Activated CD8-positive, alpha-beta T cell treated with anti-CD3 and anti-CD28 coated beads for 36 hours (primary cell): ENCODE results near the gene IQSEC3. TPM values are rescaled to one million over a fixed set of nuclear protein-coding genes. Genes with fewer than 3 reads are reported as not detected.

Source experiments
- ATAC-seq: fragments of 200-7000 bp; cut with Tn5 transposase; one replicate; pipeline ENCODE4 v1.10.0; 2021; ENCODE audit warnings: mild to moderate bottlenecking, moderate library complexity
- CTCF ChIA-PET: fragments of 350-600 bp; sonication (Branson Sonifier 250); formaldehyde crosslinking; loops from one replicate; lab custom pipeline; 2021; ENCODE audit warnings: antibody characterized with exemption; lab: Charles Lee
- POLR2A ChIA-PET: fragments of 350-600 bp; sonication (Branson Sonifier 250); formaldehyde crosslinking; loops from one replicate; lab custom pipeline; 2021; ENCODE audit warnings: antibody characterized with exemption; lab: Charles Lee
- DNase-seq: peaks from one replicate; pipeline ENCODE4 v3.0.0-alpha.2; 2020
- H3K27ac Mint-ChIP-seq: one replicate; pipeline ENCODE4 v1.8.0; 2021; ENCODE audit warnings: mild to moderate bottlenecking, mixed read lengths
- H3K27me3 Mint-ChIP-seq: one replicate; pipeline ENCODE4 v1.8.0; 2021; ENCODE audit warnings: mixed read lengths
- H3K36me3 Mint-ChIP-seq: one replicate; pipeline ENCODE4 v1.8.0; 2021; ENCODE audit warnings: low read depth, mixed read lengths
- H3K4me1 Mint-ChIP-seq: one replicate; pipeline ENCODE4 v1.8.0; 2021; ENCODE audit warnings: low read depth, mixed read lengths
- H3K4me3 Mint-ChIP-seq: one replicate; pipeline ENCODE4 v1.8.0; 2021; ENCODE audit warnings: mild to moderate bottlenecking, moderate library complexity, mixed read lengths
- H3K9me3 Mint-ChIP-seq: one replicate; pipeline ENCODE4 v1.8.0; 2021; ENCODE audit warnings: mixed read lengths
- intact Hi-C: fragments of 100-400 bp; cut with micrococcal nuclease; formaldehyde crosslinking; loops from one replicate; pipeline ENCODE4 v1.10.0; 2022
- total RNA-seq, 2 experiments: library from RNA; stranded (reverse); gene quantifications; one replicate each; pipeline ENCODE4 v1.2.3, GENCODE V29; 2021
- TF ChIP-seq, protein P1 (sequence below): fragments of 200-600 bp; IDR thresholded peaks from one replicate; pipeline ENCODE4 v1.8.0; 2022; ENCODE audit warnings: antibody characterized with exemption, mild to moderate bottlenecking

IQSEC3 gene
- total RNA-seq, 2 experiments from 2014 or later, result 2.5 to 2.7 TPM

- POLR2A ChIA-PET, result no interaction called here
- intact Hi-C loops, result no loop called here
- TF ChIP-seq, protein P1, sequence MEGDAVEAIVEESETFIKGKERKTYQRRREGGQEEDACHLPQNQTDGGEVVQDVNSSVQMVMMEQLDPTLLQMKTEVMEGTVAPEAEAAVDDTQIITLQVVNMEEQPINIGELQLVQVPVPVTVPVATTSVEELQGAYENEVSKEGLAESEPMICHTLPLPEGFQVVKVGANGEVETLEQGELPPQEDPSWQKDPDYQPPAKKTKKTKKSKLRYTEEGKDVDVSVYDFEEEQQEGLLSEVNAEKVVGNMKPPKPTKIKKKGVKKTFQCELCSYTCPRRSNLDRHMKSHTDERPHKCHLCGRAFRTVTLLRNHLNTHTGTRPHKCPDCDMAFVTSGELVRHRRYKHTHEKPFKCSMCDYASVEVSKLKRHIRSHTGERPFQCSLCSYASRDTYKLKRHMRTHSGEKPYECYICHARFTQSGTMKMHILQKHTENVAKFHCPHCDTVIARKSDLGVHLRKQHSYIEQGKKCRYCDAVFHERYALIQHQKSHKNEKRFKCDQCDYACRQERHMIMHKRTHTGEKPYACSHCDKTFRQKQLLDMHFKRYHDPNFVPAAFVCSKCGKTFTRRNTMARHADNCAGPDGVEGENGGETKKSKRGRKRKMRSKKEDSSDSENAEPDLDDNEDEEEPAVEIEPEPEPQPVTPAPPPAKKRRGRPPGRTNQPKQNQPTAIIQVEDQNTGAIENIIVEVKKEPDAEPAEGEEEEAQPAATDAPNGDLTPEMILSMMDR, result no peak
- H3K36me3 Mint-ChIP-seq, result no peaks in the 10 kb centered on the region
- H3K4me1 Mint-ChIP-seq, result no peaks in the 10 kb centered on the region
- DNase-seq, result no peak
- H3K4me3 Mint-ChIP-seq, result no peak overlapping the region
- peaks cover 5% of the 10 kb centered on the region for H3K27me3 Mint-ChIP-seq
- ATAC-seq, result no peak
- no peaks in the 10 kb centered on the region for H3K9me3 Mint-ChIP-seq
- no peak overlapping the region for H3K27ac Mint-ChIP-seq
- CTCF ChIA-PET, result interaction anchor here (1.8 kb wide), 1 partner anchor 10 kb away, joined by 5 read pairs; no protein-coding TSS in a partner anchor
Measured at GRCh38 chr12:115960-116915, 49.7 kb downstream of the IQSEC3 start.

DNA sequence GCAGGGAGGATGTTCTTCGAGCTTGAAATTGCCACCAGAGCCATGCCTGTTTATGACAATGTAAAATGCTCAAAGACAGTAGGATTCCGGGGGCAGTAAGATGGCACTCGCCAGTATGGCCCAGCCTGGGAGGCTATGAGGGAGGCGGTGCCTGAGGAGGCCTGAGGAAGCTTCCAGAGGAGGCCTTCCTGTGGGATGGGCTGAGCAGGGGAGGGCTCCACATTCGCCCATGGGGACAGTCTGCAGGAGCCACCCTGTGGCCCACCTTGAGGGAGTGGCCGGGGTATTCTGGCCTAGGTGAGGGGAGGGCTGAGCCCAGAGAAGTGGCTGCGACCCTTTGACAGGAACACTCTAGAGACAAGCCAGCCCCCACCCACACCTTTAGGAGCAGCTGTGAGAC lies 50.7 kb downstream of the IQSEC3 start:
- ChIA-PET POLR2A (no interaction called here), CTCF (interaction anchor here (1.8 kb wide), 1 partner anchor 11 kb away, joined by 5 read pairs; no protein-coding TSS in a partner anchor)
- Mint-ChIP-seq H3K27ac (no peak overlapping the region), H3K9me3 (no peaks in the 10 kb centered on the region), H3K36me3 (no peaks in the 10 kb centered on the region), H3K27me3 (peaks cover 5% of the 10 kb centered on the region), H3K4me1 (no peaks in the 10 kb centered on the region), H3K4me3 (no peak overlapping the region)
- TF ChIP-seq, protein P1, result no peak
- intact Hi-C loops, result no loop called here
- no peak for ATAC-seq
- DNase-seq, result no peak

DNA sequence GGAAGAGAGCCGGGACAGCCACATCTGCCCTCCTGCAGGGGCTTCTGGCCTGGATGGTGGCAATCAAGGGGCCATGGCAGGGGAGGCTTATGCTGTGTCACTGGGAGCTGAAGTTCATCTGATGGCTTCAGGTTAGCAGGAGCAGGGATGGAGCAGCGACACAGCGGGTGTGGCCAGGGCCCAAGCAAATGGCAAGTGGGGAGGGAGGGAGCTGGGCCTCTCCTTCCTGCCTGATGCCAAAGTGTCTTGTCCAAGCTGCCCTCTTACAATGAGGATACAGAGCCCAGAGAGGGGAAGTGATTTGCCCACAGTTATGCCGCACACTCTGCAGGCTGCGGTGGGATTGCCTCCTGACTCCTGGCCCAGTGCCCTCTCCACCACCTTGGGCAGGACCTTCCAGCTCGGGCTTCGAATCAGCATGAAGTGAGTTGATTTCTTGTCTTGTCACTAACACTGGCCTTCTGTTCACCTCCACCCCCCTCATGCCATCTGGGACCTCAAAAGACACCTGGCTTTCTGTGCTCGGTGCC lies 51.3 kb downstream of the IQSEC3 start:
- H3K27me3 Mint-ChIP-seq, result peaks cover 4% of the 10 kb centered on the region
- TF ChIP-seq, protein P1, result no peak
- DNase-seq, result no peak
- H3K27ac Mint-ChIP-seq, result no peak overlapping the region
- intact Hi-C loops, result no loop called here
- no peaks in the 10 kb centered on the region for H3K36me3 Mint-ChIP-seq
- CTCF ChIA-PET, result interaction anchor here (1.2 to 1.8 kb wide), 2 partner anchors 12 kb away, joined by 3 to 5 read pairs; no protein-coding TSS in a partner anchor
- no peak for ATAC-seq
- H3K4me1 Mint-ChIP-seq, result no peaks in the 10 kb centered on the region
- no peaks in the 10 kb centered on the region for H3K9me3 Mint-ChIP-seq
- POLR2A ChIA-PET, result no interaction called here
- H3K4me3 Mint-ChIP-seq, result no peak overlapping the region

DNA sequence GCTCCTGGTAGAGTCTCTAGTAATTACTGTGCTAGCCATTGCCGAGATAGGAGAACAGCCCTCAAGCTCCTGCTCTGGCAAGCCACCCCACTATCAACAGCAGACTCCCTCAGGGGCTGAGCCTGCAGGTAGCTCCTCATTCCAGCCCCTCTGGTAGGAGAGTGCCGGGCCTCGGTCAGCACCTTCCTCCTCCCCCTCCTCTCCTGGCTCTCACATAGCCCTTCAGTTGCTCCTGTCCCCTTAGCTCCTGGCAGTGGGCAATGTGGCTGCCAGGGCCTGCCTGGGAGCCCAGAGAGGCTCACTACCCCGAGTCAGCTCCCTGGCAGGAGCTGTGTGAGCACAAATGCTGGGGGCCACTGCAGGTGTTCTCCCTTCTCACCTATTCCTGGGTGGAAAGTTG lies 52.0 kb downstream of the IQSEC3 start:
- Mint-ChIP-seq H3K27me3 (peaks cover 3% of the 10 kb centered on the region), H3K9me3 (no peaks in the 10 kb centered on the region), H3K4me3 (no peak overlapping the region), H3K36me3 (no peaks in the 10 kb centered on the region), H3K4me1 (no peaks in the 10 kb centered on the region), H3K27ac (no peak overlapping the region)
- intact Hi-C loops, result no loop called here
- TF ChIP-seq, protein P1, result no peak
- DNase-seq, result no peak
- no peak for ATAC-seq
- CTCF ChIA-PET, result interaction anchor here (1.2 kb wide), 1 partner anchor 12 kb away, joined by 3 read pairs; no protein-coding TSS in a partner anchor
- POLR2A ChIA-PET, result no interaction called here

DNA sequence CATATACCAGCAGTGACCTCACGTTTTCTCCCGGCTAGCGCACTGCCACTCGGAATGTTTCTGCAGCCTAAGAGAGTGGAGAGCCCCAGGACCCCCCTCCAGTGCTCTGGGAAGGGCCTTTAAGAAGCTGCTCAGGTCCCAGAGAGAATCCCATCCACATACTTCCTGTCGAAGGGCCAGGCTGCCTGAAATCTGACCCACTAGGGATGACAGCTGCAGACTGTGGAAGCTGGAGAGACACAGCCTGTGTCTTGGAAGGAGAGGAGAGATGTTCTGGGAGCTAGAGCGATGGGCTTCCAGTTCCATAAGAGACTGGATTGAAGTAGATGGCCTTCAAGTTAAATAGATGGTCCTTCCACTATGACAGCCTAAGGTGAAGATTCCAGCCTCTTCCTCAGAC lies 54.4 kb downstream of the IQSEC3 start:
- H3K4me3 Mint-ChIP-seq, result no peak overlapping the region
- intact Hi-C loops, result no loop called here
- no peak for ATAC-seq
- ChIA-PET POLR2A (no interaction called here), CTCF (no interaction called here)
- no peaks in the 10 kb centered on the region for H3K27me3 Mint-ChIP-seq
- DNase-seq, result no peak
- no peaks in the 10 kb centered on the region for H3K9me3 Mint-ChIP-seq
- TF ChIP-seq, protein P1, result no peak
- no peaks in the 10 kb centered on the region for H3K4me1 Mint-ChIP-seq
- H3K36me3 Mint-ChIP-seq, result no peaks in the 10 kb centered on the region
- H3K27ac Mint-ChIP-seq, result no peak overlapping the region
